Measurements from ENCODE around the gene PDZD8.

PDZD8 gene

GRCh38 chr10:117353684-117354083 lies 21.6 kb downstream of the PDZD8 start:
- DNase-seq, result no peak
- intact Hi-C loops (cut with DNase I), result no loop called here

- intact Hi-C loops (cut with DNase I), result no loop called here
Observed at GRCh38 chr10:117352724-117353123, 22.5 kb downstream of the PDZD8 start.

GRCh38 chr10:117351996-117352395 lies 23.2 kb downstream of the PDZD8 start:
- no peak for DNase-seq
- intact Hi-C loops (cut with DNase I), result no loop called here

More at GRCh38 chr10:117352724-117353123, 22.5 kb downstream of the PDZD8 start:
- DNase-seq, result no peak

- DNase-seq, result no peak
- intact Hi-C loops (cut with DNase I), result no loop called here
Observed at GRCh38 chr10:117351558-117351957, 23.7 kb downstream of the PDZD8 start.

GRCh38 chr10:117350909-117351308 lies 24.3 kb downstream of the PDZD8 start:
- no peak for DNase-seq
- intact Hi-C loops (cut with DNase I), result no loop called here

GRCh38 chr10:117348236-117348635 lies 27.0 kb downstream of the PDZD8 start:
- no peak for DNase-seq
- intact Hi-C loops (cut with DNase I), result no loop called here

- intact Hi-C loops (cut with DNase I), result no loop called here
- DNase-seq, result no peak
Observed at GRCh38 chr10:117346574-117346973, 28.7 kb downstream of the PDZD8 start.

GRCh38 chr10:117345143-117345542 lies 30.1 kb downstream of the PDZD8 start:
- intact Hi-C loops (cut with DNase I), result no loop called here

GRCh38 chr10:117342641-117343040 lies 32.6 kb downstream of the PDZD8 start:
- DNase-seq, result no peak
- intact Hi-C loops (cut with DNase I), result no loop called here

More at GRCh38 chr10:117345143-117345542, 30.1 kb downstream of the PDZD8 start:
- no peak for DNase-seq

GRCh38 chr10:117341061-117341460 lies 34.2 kb downstream of the PDZD8 start:
- DNase-seq, result no peak
- intact Hi-C loops (cut with DNase I), result no loop called here

- intact Hi-C loops (cut with DNase I), result no loop called here
Observed at GRCh38 chr10:117339979-117340378, 35.3 kb downstream of the PDZD8 start.

GRCh38 chr10:117339578-117339977 lies 35.7 kb downstream of the PDZD8 start:
- DNase-seq, result no peak
- intact Hi-C loops (cut with DNase I), result no loop called here

More at GRCh38 chr10:117339979-117340378, 35.3 kb downstream of the PDZD8 start:
- no peak for DNase-seq

- DNase-seq, result no peak
- intact Hi-C loops (cut with DNase I), result no loop called here
Observed at GRCh38 chr10:117334926-117335325, 40.3 kb downstream of the PDZD8 start.

- intact Hi-C loops (cut with DNase I), result no loop called here
- no peak for DNase-seq
Observed at GRCh38 chr10:117334066-117334465, 41.2 kb downstream of the PDZD8 start.

GRCh38 chr10:117327262-117327661 lies 48.0 kb downstream of the PDZD8 start:
- DNase-seq, result no peak
- intact Hi-C loops (cut with DNase I), result no loop called here

- no peak for DNase-seq
- intact Hi-C loops (cut with DNase I), result no loop called here
Observed at GRCh38 chr10:117324367-117324766, 50.9 kb downstream of the PDZD8 start.

GRCh38 chr10:117322260-117322659 lies 53.0 kb downstream of the PDZD8 start:
- intact Hi-C loops (cut with DNase I), result no loop called here

GRCh38 chr10:117320050-117320665 lies 55.1 kb downstream of the PDZD8 start:
- DNase-seq, result no peak
- intact Hi-C loops (cut with DNase I), result loop anchor here (1.0 kb wide), 1 partner anchor 103 kb away; no protein-coding TSS in a partner anchor

More at GRCh38 chr10:117322260-117322659, 53.0 kb downstream of the PDZD8 start:
- DNase-seq, result no peak

GRCh38 chr10:117318909-117319308 lies 56.3 kb downstream of the PDZD8 start:
- intact Hi-C loops (cut with DNase I), result no loop called here
- no peak for DNase-seq

GRCh38 chr10:117316701-117317100 lies 58.5 kb downstream of the PDZD8 start:
- intact Hi-C loops (cut with DNase I), result no loop called here
- DNase-seq, result no peak

GRCh38 chr10:117313641-117314040 lies 61.6 kb downstream of the PDZD8 start:
- DNase-seq, result no peak
- intact Hi-C loops (cut with DNase I), result no loop called here

- intact Hi-C loops (cut with DNase I), result no loop called here
- DNase-seq, result no peak
Observed at GRCh38 chr10:117312430-117312829, 62.8 kb downstream of the PDZD8 start.

GRCh38 chr10:117311261-117311660 lies 64.0 kb downstream of the PDZD8 start:
- intact Hi-C loops (cut with DNase I), result no loop called here
- no peak for DNase-seq
